Prostate gland (tissue), 2 donors: Measurements from ENCODE around the gene CTF1.

Experiments
- POLR2A ChIP-seq: fragments of 450-650 bp; IDR thresholded peaks from one replicate; pipeline ENCODE4 v1.6.1; 2016; ENCODE audit warnings: antibody characterized with exemption, mild to moderate bottlenecking
- POLR2AphosphoS5 ChIP-seq: sonication (generic); formaldehyde crosslinking; IDR thresholded peaks from one replicate; pipeline ENCODE4 v1.6.1; 2017; ENCODE audit warnings: antibody characterized with exemption
- TF ChIP-seq, protein P1 (sequence below), 4 experiments: fragments of 200-600 bp in 2 of 4; fragments of 450-650 bp in 2 of 4; sonication (generic) in 2 of 4; IDR thresholded peaks; 1 replicate in 3 of 4; 2 replicates in 1 of 4; pipeline ENCODE4 v1.5.1; 2016 to 2019; ENCODE audit warnings: antibody characterized with exemption in 4 of 4, mild to moderate bottlenecking in 2 of 4, moderate library complexity in 2 of 4

DNA sequence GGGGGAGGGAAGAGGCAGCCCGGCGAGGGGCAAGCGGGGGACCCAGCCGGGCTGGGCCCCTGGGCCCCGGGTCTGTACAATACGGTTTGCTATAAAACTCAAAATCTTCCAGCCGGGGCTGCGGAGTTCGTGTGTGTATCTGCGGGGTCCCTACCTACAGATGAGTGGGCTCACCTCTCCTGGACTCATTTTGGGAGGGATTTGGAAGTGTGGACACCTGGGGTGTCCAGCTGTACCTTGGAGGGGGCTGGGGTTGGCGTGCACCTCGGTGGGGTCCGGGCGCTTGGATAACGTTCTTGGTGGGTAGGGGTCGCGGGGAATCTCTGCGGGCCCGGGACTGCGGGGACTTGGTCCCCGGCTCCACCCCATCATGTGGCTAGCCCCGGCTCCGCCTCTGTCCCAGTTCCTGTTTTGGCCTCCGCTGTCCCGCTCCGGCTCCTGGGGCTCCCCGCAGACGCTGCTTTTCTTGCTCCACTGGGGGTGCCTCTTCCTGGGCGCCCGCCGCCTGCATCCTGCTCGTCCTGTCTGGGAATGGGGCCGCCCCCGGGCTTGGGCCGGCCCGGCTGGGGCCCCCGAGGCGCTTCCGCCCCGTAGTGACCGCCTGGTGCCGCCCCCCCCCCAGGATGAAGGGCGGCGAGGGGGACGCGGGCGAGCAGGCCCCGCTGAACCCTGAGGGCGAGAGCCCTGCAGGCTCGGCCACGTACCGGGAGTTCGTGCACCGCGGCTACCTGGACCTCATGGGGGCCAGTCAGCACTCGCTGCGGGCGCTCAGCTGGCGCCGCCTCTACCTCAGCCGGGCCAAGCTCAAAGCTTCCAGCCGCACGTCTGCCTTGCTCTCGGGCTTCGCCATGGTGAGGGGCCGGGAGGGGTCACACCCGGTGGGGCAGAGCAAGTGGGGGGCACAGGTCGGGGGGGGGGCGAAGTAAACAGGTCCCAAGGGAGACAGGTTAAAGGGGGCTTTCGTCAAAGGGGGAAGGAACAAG lies 52.5 kb downstream of the CTF1 start, which contains the start of gene ORAI3:
- TF ChIP-seq, protein P1, sequence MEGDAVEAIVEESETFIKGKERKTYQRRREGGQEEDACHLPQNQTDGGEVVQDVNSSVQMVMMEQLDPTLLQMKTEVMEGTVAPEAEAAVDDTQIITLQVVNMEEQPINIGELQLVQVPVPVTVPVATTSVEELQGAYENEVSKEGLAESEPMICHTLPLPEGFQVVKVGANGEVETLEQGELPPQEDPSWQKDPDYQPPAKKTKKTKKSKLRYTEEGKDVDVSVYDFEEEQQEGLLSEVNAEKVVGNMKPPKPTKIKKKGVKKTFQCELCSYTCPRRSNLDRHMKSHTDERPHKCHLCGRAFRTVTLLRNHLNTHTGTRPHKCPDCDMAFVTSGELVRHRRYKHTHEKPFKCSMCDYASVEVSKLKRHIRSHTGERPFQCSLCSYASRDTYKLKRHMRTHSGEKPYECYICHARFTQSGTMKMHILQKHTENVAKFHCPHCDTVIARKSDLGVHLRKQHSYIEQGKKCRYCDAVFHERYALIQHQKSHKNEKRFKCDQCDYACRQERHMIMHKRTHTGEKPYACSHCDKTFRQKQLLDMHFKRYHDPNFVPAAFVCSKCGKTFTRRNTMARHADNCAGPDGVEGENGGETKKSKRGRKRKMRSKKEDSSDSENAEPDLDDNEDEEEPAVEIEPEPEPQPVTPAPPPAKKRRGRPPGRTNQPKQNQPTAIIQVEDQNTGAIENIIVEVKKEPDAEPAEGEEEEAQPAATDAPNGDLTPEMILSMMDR (IDR thresholded peaks at IDR 0.05) = peak in 1 of 4 experiments; percentile 10
- TF ChIP-seq POLR2A (peak; percentile 84), POLR2AphosphoS5 (peak; percentile 81)
